Stimulated activated CD8-positive, alpha-beta memory T cell treated with anti-CD3 and anti-CD28 coated beads, Interleukin-2, amount 100 ng/mL, for 48 hours (primary cell): ENCODE data around the gene NLE1.
"Not testable (repeated sequence)": the region's sequence is repeated elsewhere in the genome, so short reads cannot be mapped to it uniquely, and the experiment has no call there.

Experiments used
- DNase-seq, 2 donors: peaks; one replicate each; pipeline ENCODE4 v3.0.0-alpha.2; 2020; ENCODE audit warnings: low read depth in 2 of 2

NLE1 gene

GRCh38 chr17:35129154-35129972 is 12.7 kb downstream of the NLE1 start:
- DNase-seq = no peak

- no peak for DNase-seq
Measured at GRCh38 chr17:35127751-35128514, 14.2 kb downstream of the NLE1 start.

GRCh38 chr17:35121315-35121714 is 20.8 kb downstream of the NLE1 start, which contains the start of gene FNDC8:
FNDC8 (plus strand) TSS chr17:35121615; CDS start chr17:35121694, 79 bp downstream.
- DNase-seq = no peak

- DNase-seq = peak; percentile 66 to 71
Measured at GRCh38 chr17:35119370-35120165, 22.5 kb downstream of the NLE1 start, which contains the start of gene RAD51D. RAD51D (minus strand) TSS chr17:35119860; CDS start chr17:35119613, 247 bp downstream.

GRCh38 chr17:35117984-35118383 is 24.1 kb downstream of the NLE1 start:
- peak in 1 of 2 donors; percentile 15 for DNase-seq

- DNase-seq = no peak
Measured at GRCh38 chr17:35116845-35117244, 25.3 kb downstream of the NLE1 start.

- DNase-seq = not testable (repeated sequence)
Measured at GRCh38 chr17:35110791-35111190, 31.3 kb downstream of the NLE1 start.

- DNase-seq = no peak
Measured at GRCh38 chr17:35104844-35105450, 37.2 kb downstream of the NLE1 start.

GRCh38 chr17:35103271-35103670 is 38.8 kb downstream of the NLE1 start:
- DNase-seq = no peak

- no peak for DNase-seq
Measured at GRCh38 chr17:35101725-35102124, 40.4 kb downstream of the NLE1 start.

GRCh38 chr17:35101036-35101435 is 41.1 kb downstream of the NLE1 start:
- no peak for DNase-seq

- no peak for DNase-seq
Measured at GRCh38 chr17:35099908-35100307, 42.2 kb downstream of the NLE1 start.

GRCh38 chr17:35097776-35098175 is 44.3 kb downstream of the NLE1 start:
- DNase-seq = no peak

- DNase-seq = no peak
Measured at GRCh38 chr17:35095741-35096140, 46.4 kb downstream of the NLE1 start.

GRCh38 chr17:35094902-35095301 is 47.2 kb downstream of the NLE1 start:
- no peak for DNase-seq

- DNase-seq = not testable (repeated sequence)
Measured at GRCh38 chr17:35090707-35091106, 51.4 kb downstream of the NLE1 start.

GRCh38 chr17:35089586-35090296 is 52.4 kb downstream of the NLE1 start:
- DNase-seq = peak; percentile 36 to 39

- peak; percentile 85 to 92 for DNase-seq
Measured at GRCh38 chr17:35088881-35089585, 53.1 kb downstream of the NLE1 start.

- DNase-seq = no peak
Measured at GRCh38 chr17:35088356-35088880, 53.7 kb downstream of the NLE1 start.
